PC-3 (cell line): Measurements from ENCODE around the gene CXCR3. TPM values are rescaled to one million over a fixed set of nuclear protein-coding genes. Genes with fewer than 3 reads are reported as not detected.

ENCODE experiments used
- ATAC-seq: fragments of 200-7000 bp; cut with Tn5 transposase; 2 replicates; pipeline ENCODE4 v1.9.1; 2020; ENCODE audit warnings: mild to moderate bottlenecking, moderate library complexity
- BruUV-seq: library from RNA; stranded (reverse); fragments of 400-500 nt; replicated peaks from 2 replicates; lab custom pipeline; 2021; lab: Mats Ljungman, UMichigan
- CTCF ChIA-PET: fragments of 300-600 bp; sonication (Branson Sonifier 250); formaldehyde crosslinking; loops from one replicate; lab custom pipeline; 2022; ENCODE audit warnings: antibody characterized with exemption; lab: Charles Lee
- POLR2A ChIA-PET: fragments of 300-600 bp; sonication (Branson Sonifier 250); formaldehyde crosslinking; loops from one replicate; lab custom pipeline; 2022; ENCODE audit warnings: antibody characterized with exemption; ENCODE audit not compliant: unreplicated experiment; lab: Charles Lee
- DNase-seq: peaks from one replicate; pipeline ENCODE4 v3.0.0-alpha.2; 2015
- H2AFZ ChIP-seq: fragments of 300-600 bp; sonication (generic); 2 replicates; pipeline ENCODE4 v1.6.0; 2016; ENCODE audit warnings: antibody characterized with exemption, low read length
- H3F3A ChIP-seq: fragments of 300-600 bp; sonication (generic); one replicate; pipeline ENCODE4 v1.6.0; 2017; ENCODE audit warnings: antibody characterized with exemption, low read length, control low read depth, mild to moderate bottlenecking; ENCODE audit not compliant: unreplicated experiment
- H3K27ac ChIP-seq: fragments of 300-600 bp; sonication (generic); 2 replicates; pipeline ENCODE4 v1.5.1; 2016; ENCODE audit warnings: mild to moderate bottlenecking, low read length
- H3K27me3 ChIP-seq: fragments of 300-600 bp; sonication (generic); 2 replicates; pipeline ENCODE4 v1.6.1; 2016; ENCODE audit warnings: low read length, mixed read lengths
- H3K36me3 ChIP-seq: fragments of 300-600 bp; sonication (generic); 2 replicates; pipeline ENCODE4 v1.6.1; 2016; ENCODE audit warnings: low read depth, mixed run types, low read length, mixed read lengths
- H3K4me1 ChIP-seq: fragments of 300-600 bp; sonication (generic); 2 replicates; pipeline ENCODE4 v1.5.1; 2016; ENCODE audit warnings: low read length; ENCODE audit not compliant: insufficient read depth
- H3K4me2 ChIP-seq: fragments of 300-600 bp; sonication (generic); 2 replicates; pipeline ENCODE4 v1.6.0; 2016; ENCODE audit warnings: low read length
- H3K4me3 ChIP-seq: fragments of 300-600 bp; sonication (generic); 2 replicates; pipeline ENCODE4 v1.5.1; 2016; ENCODE audit warnings: mild to moderate bottlenecking, low read length, mixed read lengths
- H3K79me2 ChIP-seq: fragments of 300-600 bp; sonication (generic); 2 replicates; pipeline ENCODE4 v1.6.1; 2017; ENCODE audit warnings: low read length, mixed read lengths
- H3K9ac ChIP-seq: fragments of 300-600 bp; sonication (generic); 2 replicates; pipeline ENCODE4 v1.6.0; 2016; ENCODE audit warnings: mild to moderate bottlenecking, low read length
- H3K9me2 ChIP-seq: fragments of 300-600 bp; sonication (generic); replicated peaks from 2 replicates; pipeline ENCODE4 v1.6.1; 2016; ENCODE audit warnings: mixed run types, low read length, mixed read lengths
- H3K9me3 ChIP-seq: fragments of 300-600 bp; sonication (generic); 2 replicates; pipeline ENCODE4 v1.6.1; 2016; ENCODE audit warnings: low read length, mixed read lengths
- H4K20me1 ChIP-seq: fragments of 300-600 bp; sonication (generic); 2 replicates; pipeline ENCODE4 v1.6.1; 2016; ENCODE audit warnings: low read length, mixed read lengths
- CTCF ChIP-seq: fragments of 300-600 bp; sonication (generic); conservative IDR thresholded peaks from 2 replicates; pipeline ENCODE4 v1.5.1; 2017; ENCODE audit warnings: antibody characterized with exemption, low read depth, mild to moderate bottlenecking, low read length
- EZH2 ChIP-seq: fragments of 300-600 bp; sonication (generic); IDR thresholded peaks from one replicate; pipeline ENCODE4 v1.6.1; 2017; ENCODE audit warnings: antibody characterized with exemption, mild to moderate bottlenecking, low read length; ENCODE audit not compliant: unreplicated experiment
- EZH2phosphoT487 ChIP-seq: fragments of 300-600 bp; sonication (generic); IDR thresholded peaks from 2 replicates; pipeline ENCODE4 v1.6.1; 2018; ENCODE audit warnings: mild to moderate bottlenecking, antibody characterized with exemption, low read length, borderline replicate concordance
- intact Hi-C: fragments of 100-400 bp; cut with micrococcal nuclease; formaldehyde crosslinking; loops from 2 replicates; pipeline ENCODE4 v1.9.0; 2023
- total RNA-seq: library from RNA; depleted of rRNA; stranded (reverse); fragments of >200 nt; gene quantifications from 2 replicates; pipeline ENCODE4 v1.2.3, GENCODE V29; 2014

Gene CXCR3
- total RNA-seq, 1 experiment from 2014 or later, result not detected

GRCh38 chrX:71636438-71637252, 18.3 kb upstream of the CXCR3 start:
- peak; percentile 33 for DNase-seq
- intact Hi-C loops, result no loop called here
- no peaks in the 10 kb centered on the region for H3K9me3 ChIP-seq
- H3K36me3 ChIP-seq, result no peaks in the 10 kb centered on the region
- POLR2A ChIA-PET, result no interaction called here
- ATAC-seq, result peak; percentile 53
- H4K20me1 ChIP-seq, result no peaks in the 10 kb centered on the region
- H3K9me2 ChIP-seq, result no peaks in the 10 kb centered on the region
- peak overlapping the region; percentile 37 for H3K27ac ChIP-seq
- no peak for TF ChIP-seq EZH2
- TF ChIP-seq CTCF, result no peak
- no peak for TF ChIP-seq EZH2phosphoT487
- H3K4me2 ChIP-seq, result 0 out of 2 replicates have a peak overlapping the region, but pooled peaks have one; percentile 15
- H3K4me3 ChIP-seq, result no peak overlapping the region
- H3F3A ChIP-seq, result no peaks in the 10 kb centered on the region
- BruUV-seq, result no TSS peak
- H3K4me1 ChIP-seq, result peaks cover 19% of the 10 kb centered on the region; the same call in 1 of the 2 replicates
- no peak overlapping the region for H3K9ac ChIP-seq
- CTCF ChIA-PET, result no interaction called here
- no peaks in the 10 kb centered on the region for H3K27me3 ChIP-seq
- H3K79me2 ChIP-seq, result no peaks in the 10 kb centered on the region
- no peak overlapping the region for H2AFZ ChIP-seq

GRCh38 chrX:71634366-71634765, 16.1 kb upstream of the CXCR3 start:
- ATAC-seq, result no peak

More at GRCh38 chrX:71634366-71634765, 16.1 kb upstream of the CXCR3 start:
- Histone ChIP-seq H3K27me3 (no peaks in the 10 kb centered on the region), H3K36me3 (no peaks in the 10 kb centered on the region), H3K79me2 (no peaks in the 10 kb centered on the region), H3K27ac (no peak overlapping the region), H3F3A (no peaks in the 10 kb centered on the region), H3K9me3 (no peaks in the 10 kb centered on the region), H3K4me2 (no peak overlapping the region), H3K9ac (no peak overlapping the region), H3K4me3 (no peak overlapping the region), H2AFZ (no peak overlapping the region), H3K4me1 (peaks cover 19% of the 10 kb centered on the region; the same call in 1 of the 2 replicates), H3K9me2 (no peaks in the 10 kb centered on the region), H4K20me1 (no peaks in the 10 kb centered on the region)
- BruUV-seq, result no TSS peak
- TF ChIP-seq EZH2phosphoT487 (no peak), CTCF (no peak), EZH2 (no peak)
- DNase-seq, result no peak
- ChIA-PET CTCF (no interaction called here), POLR2A (no interaction called here)
- intact Hi-C loops, result no loop called here
